PC-9 (cell line): ENCODE results near the gene RINL.

Source experiments
- CTCF ChIP-seq: fragments of 200-600 bp; sonication (generic); conservative IDR thresholded peaks from 2 replicates; pipeline ENCODE4 v1.6.1; 2017; ENCODE audit warnings: mixed run types, antibody characterized with exemption, mild to moderate bottlenecking, moderate library complexity
- EZH2 ChIP-seq: fragments of 200-600 bp; sonication (generic); IDR thresholded peaks from 2 replicates; pipeline ENCODE4 v1.8.0; 2017; ENCODE audit warnings: antibody characterized with exemption, low read depth

GRCh38 chr19:38907227-38907626, 29.2 kb upstream of the RINL start:
- TF ChIP-seq CTCF (no peak), EZH2 (no peak)
